CD4-positive, alpha-beta memory T cell (primary cell): ENCODE measurements around the gene PLD3. TPM values are rescaled to one million over a fixed set of nuclear protein-coding genes. Genes with fewer than 3 reads are reported as not detected.
A peak's percentile ranks its signal among the peaks of the same experiment; 100 is the strongest.

ENCODE experiments used
- CTCF ChIA-PET: fragments of 350-600 bp; sonication (Branson Sonifier 250); formaldehyde crosslinking; loops from one replicate; lab custom pipeline; 2021; ENCODE audit warnings: inconsistent platforms; ENCODE audit not compliant: partially characterized antibody; lab: Charles Lee
- POLR2A ChIA-PET: fragments of 350-600 bp; sonication (Branson Sonifier 250); formaldehyde crosslinking; loops from one replicate; lab custom pipeline; 2021; ENCODE audit not compliant: partially characterized antibody; lab: Charles Lee
- DNase-seq, 5 donors: peaks; one replicate each; pipeline versions ENCODE4 v3.0.0 to v3.0.0-alpha.2; 2020 to 2022; ENCODE audit warnings: mixed read lengths in 1 of 5
- H3K27ac ChIP-seq: one replicate; pipeline ENCODE4 v1.7.0; 2013; ENCODE audit warnings: low read depth, low read length
- H3K27me3 ChIP-seq: 2 replicates; pipeline ENCODE4 v1.7.0; 2013; ENCODE audit warnings: mild to moderate bottlenecking, low read length, moderate library complexity; ENCODE audit not compliant: insufficient read depth
- H3K36me3 ChIP-seq: 2 replicates; pipeline ENCODE4 v1.7.0; 2013; ENCODE audit warnings: mild to moderate bottlenecking, low read length, moderate library complexity; ENCODE audit not compliant: insufficient read depth
- H3K4me1 ChIP-seq: 2 replicates; pipeline ENCODE4 v1.7.0; 2013; ENCODE audit warnings: mild to moderate bottlenecking, low read length, moderate library complexity; ENCODE audit not compliant: insufficient read depth
- H3K4me3 ChIP-seq, 2 donors: one replicate each; pipeline ENCODE4 v1.7.0; 2013; ENCODE audit warnings: low read length in 2 of 2, mild to moderate bottlenecking in 1 of 2
- H3K9me3 ChIP-seq, 2 donors: one replicate each; pipeline ENCODE4 v1.7.0; 2013; ENCODE audit warnings: low read length in 2 of 2, control low read depth in 1 of 2; ENCODE audit not compliant: control insufficient read depth in 1 of 2
- H3K27ac Mint-ChIP-seq, 7 donors: one replicate each; pipeline ENCODE4 v1.8.0; 2020 to 2021; ENCODE audit warnings: mixed read lengths in 7 of 7, mild to moderate bottlenecking in 6 of 7, inconsistent platforms in 3 of 7, moderate library complexity in 3 of 7
- H3K27me3 Mint-ChIP-seq, 2 donors: one replicate each; pipeline ENCODE4 v1.8.0; 2020 to 2021; ENCODE audit warnings: mixed read lengths in 2 of 2
- H3K36me3 Mint-ChIP-seq, 2 donors: one replicate each; pipeline ENCODE4 v1.8.0; 2020 to 2021; ENCODE audit warnings: mixed read lengths in 2 of 2, inconsistent platforms in 1 of 2, mild to moderate bottlenecking in 1 of 2
- H3K4me1 Mint-ChIP-seq, 4 donors: one replicate each; pipeline ENCODE4 v1.8.0; 2020 to 2021; ENCODE audit warnings: mixed read lengths in 4 of 4, mild to moderate bottlenecking in 1 of 4
- H3K4me3 Mint-ChIP-seq, 8 donors: one replicate each; pipeline ENCODE4 v1.8.0; 2020 to 2021; ENCODE audit warnings: mixed read lengths in 8 of 8, mild to moderate bottlenecking in 7 of 8, moderate library complexity in 6 of 8, inconsistent platforms in 3 of 8
- H3K9me3 Mint-ChIP-seq, 8 donors: one replicate each; pipeline ENCODE4 v1.8.0; 2020 to 2021; ENCODE audit warnings: mixed read lengths in 8 of 8, mild to moderate bottlenecking in 5 of 8, inconsistent platforms in 3 of 8, moderate library complexity in 1 of 8
- intact Hi-C: fragments of 100-400 bp; cut with micrococcal nuclease; formaldehyde crosslinking; loops from one replicate; pipeline ENCODE4 v1.15.1; 2023
- microRNA-seq: library from miRNA; unstranded; fragments of <30 nt; microRNA quantifications from one replicate; pipeline ENCODE4 v1.2.0, GENCODE V29; 2021; ENCODE audit warnings: borderline replicate concordance, borderline number of aligned reads, borderline microRNAs expressed, mixed read lengths
- polyA plus RNA-seq, 2 donors: library from polyadenylated mRNA; unstranded; fragments of 300-500 nt; fragmentation: Illumina TruSeq; gene quantifications; one replicate each; pipeline ENCODE4 v1.2.3, GENCODE V29; 2021
- total RNA-seq, 2 experiments: library from RNA; stranded (reverse); gene quantifications; one replicate each; pipeline ENCODE4 v1.2.3, GENCODE V29; 2021

PLD3 gene
- total and polyA plus RNA-seq, 4 experiments from 2014 or later = 61.0 to 117 (median 95.2) TPM

- Histone ChIP-seq H3K4me1 (peaks cover 28% of the 10 kb centered on the region), H3K4me3 (no peak overlapping the region), H3K27me3 (no peaks in the 10 kb centered on the region), H3K9me3 (no peaks in the 10 kb centered on the region), H3K27ac (no peak overlapping the region), H3K36me3 (no peaks in the 10 kb centered on the region)
- H3K27me3 Mint-ChIP-seq = peaks cover 0 to 2% of the 10 kb centered on the region in 2 donors
- peaks cover 0 to 15% of the 10 kb centered on the region in 2 donors for H3K36me3 Mint-ChIP-seq
- ChIA-PET POLR2A (interaction anchor here (0.7 to 8.9 kb wide), 6 partner anchors 10 to 180 kb away, joined by 3 to 227 read pairs (median 4); partner anchors contain the start of genes BLVRB and SERTAD3), CTCF (interaction anchor here (0.8 to 1.4 kb wide), 4 partner anchors 16 to 42 kb away, joined by 3 to 4 read pairs (median 3); partner anchors contain the start of gene BLVRB)
- peaks cover 16 to 45% (median 24%) of the 10 kb centered on the region in 4 donors for H3K4me1 Mint-ChIP-seq
- intact Hi-C loops = loop anchor here (10.0 kb wide), 1 partner anchor 139 kb away; the partner anchor contains the start of gene AKT2
- H3K4me3 Mint-ChIP-seq = peak overlapping the region in 3 of 8 donors; percentile 48 to 66 (median 65)
- peaks cover 0 to 2% (median 0%) of the 10 kb centered on the region in 8 donors for H3K9me3 Mint-ChIP-seq
- H3K27ac Mint-ChIP-seq = peak overlapping the region; percentile 36 to 99 (median 78)
- no peak for DNase-seq
These were observed 75.4 kb downstream of the PLD3 start for GRCh38 chr19:40423938-40424337.

GRCh38 chr19:40424637-40425449 lies 76.3 kb downstream of the PLD3 start:
- Mint-ChIP-seq H3K36me3 (peaks cover 0 to 14% of the 10 kb centered on the region in 2 donors), H3K27me3 (peaks cover 0 to 2% of the 10 kb centered on the region in 2 donors), H3K4me1 (peaks cover 13 to 36% (median 22%) of the 10 kb centered on the region in 4 donors), H3K27ac (peak overlapping the region; percentile 94 to 99 (median 98)), H3K9me3 (peaks cover 0 to 2% (median 0%) of the 10 kb centered on the region in 8 donors), H3K4me3 (peak overlapping the region; percentile 92 to 99 (median 95))
- Histone ChIP-seq H3K36me3 (no peaks in the 10 kb centered on the region), H3K27ac (peak overlapping the region; percentile 92), H3K9me3 (no peaks in the 10 kb centered on the region), H3K4me3 (peak overlapping the region; percentile 79 to 85), H3K4me1 (peaks cover 28% of the 10 kb centered on the region), H3K27me3 (no peaks in the 10 kb centered on the region)
- DNase-seq = peak in 1 of 5 donors; percentile 11
- ChIA-PET CTCF (interaction anchor here (0.8 to 1.1 kb wide), 3 partner anchors 20 to 41 kb away, joined by 3 read pairs; partner anchors contain the start of gene BLVRB), POLR2A (interaction anchor here (0.7 to 8.9 kb wide), 9 partner anchors 9 to 180 kb away, joined by 3 to 227 read pairs (median 6); partner anchors contain the start of genes BLVRB, C19orf47, PLD3 and SERTAD3)
- intact Hi-C loops = loop anchor here (1.0 to 10.0 kb wide), 6 partner anchors 18 to 177 kb away; partner anchors contain the start of genes AKT2, BLVRB, C19orf47 and LTBP4

GRCh38 chr19:40425450-40426287 lies 77.2 kb downstream of the PLD3 start, which contains the start of gene SERTAD1:
Gene SERTAD1, minus strand, starts transcription at chr19:40425992. Its CDS starts 2,446 bp downstream, at chr19:40423546.
- ChIA-PET CTCF (interaction anchor here (1.1 to 3.1 kb wide), 6 partner anchors 9 to 178 kb away, joined by 3 to 24 read pairs (median 6); partner anchors contain the start of gene BLVRB), POLR2A (interaction anchor here (0.7 to 8.9 kb wide), 19 partner anchors 8 to 579 kb away, joined by 3 to 227 read pairs (median 6); partner anchors contain the start of genes ACTMAP, AKT2, BLVRB and C19orf47)
- Histone ChIP-seq H3K4me1 (peaks cover 28% of the 10 kb centered on the region), H3K27ac (peak within 1 kb of the TSS; percentile 92), H3K9me3 (no peaks in the 10 kb centered on the region), H3K4me3 (peak within 1 kb of the TSS; percentile 79 to 85), H3K36me3 (no peaks in the 10 kb centered on the region), H3K27me3 (no peaks in the 10 kb centered on the region)
- peaks cover 0 to 2% of the 10 kb centered on the region in 2 donors for H3K27me3 Mint-ChIP-seq
- peak within 1 kb of the TSS; percentile 92 to 99 (median 95) for H3K4me3 Mint-ChIP-seq
- H3K9me3 Mint-ChIP-seq = peaks cover 0 to 2% (median 0%) of the 10 kb centered on the region in 8 donors
- intact Hi-C loops = loop anchor here (1.0 to 10.0 kb wide), 6 partner anchors 18 to 177 kb away; partner anchors contain the start of genes AKT2, BLVRB, C19orf47 and LTBP4
- peak; percentile 100 for DNase-seq
- peak within 1 kb of the TSS; percentile 97 to 99 (median 98) for H3K27ac Mint-ChIP-seq
- H3K4me1 Mint-ChIP-seq = peaks cover 11 to 34% (median 22%) of the 10 kb centered on the region in 4 donors
- H3K36me3 Mint-ChIP-seq = peaks cover 0 to 14% of the 10 kb centered on the region in 2 donors

Small RNA genes within 50 kb of the gene (microRNA-seq; reads per million reads assigned to microRNA genes)
- gene MIR6796 = not detected

Other genes starting within 250 kb of the PLD3 start
- 10 to 100 TPM; 28.4 to 30.2 TPM for gene MAP3K10, start 157.3 kb upstream of the PLD3 start, total RNA-seq
- gene MAP3K10, start 157.3 kb upstream of the PLD3 start, polyA plus RNA-seq = 1 to 10 TPM in 1 of 2 donors, not detected in 1; 2.0 TPM
- not detected for gene TTC9B, start 130.3 kb upstream of the PLD3 start, total RNA-seq
- gene TTC9B, start 130.3 kb upstream of the PLD3 start, polyA plus RNA-seq = not detected
- 1 to 10 TPM; 1.2 to 1.4 TPM for gene CCNP, start 122.0 kb upstream of the PLD3 start, total RNA-seq
- not detected for gene CCNP, start 122.0 kb upstream of the PLD3 start, polyA plus RNA-seq
- gene AKT2, start 63.4 kb upstream of the PLD3 start, total RNA-seq = 100 to 1,000 TPM; 168 to 180 TPM
- 10 to 100 TPM; 10.6 to 27.8 TPM for gene AKT2, start 63.4 kb upstream of the PLD3 start, polyA plus RNA-seq
- 10 to 100 TPM; 13.7 to 17.7 TPM for gene C19orf47, start 298 bp upstream of the PLD3 start, total RNA-seq
- 10 to 100 TPM; 10.0 to 10.7 TPM for gene C19orf47, start 298 bp upstream of the PLD3 start, polyA plus RNA-seq
- gene HIPK4, start 41.5 kb downstream of the PLD3 start, total RNA-seq = not detected
- not detected for gene HIPK4, start 41.5 kb downstream of the PLD3 start, polyA plus RNA-seq
- 1 to 10 TPM; 3.3 to 3.4 TPM for gene PRX, start 64.7 kb downstream of the PLD3 start, total RNA-seq
- gene PRX, start 64.7 kb downstream of the PLD3 start, polyA plus RNA-seq = under 1 TPM in 1 of 2 donors, not detected in 1; 0.23 TPM
- gene SERTAD1, start 77.3 kb downstream of the PLD3 start, total RNA-seq = 10 to 100 TPM; 10.6 to 11.3 TPM
- gene SERTAD1, start 77.3 kb downstream of the PLD3 start, polyA plus RNA-seq = 10 to 100 TPM in 1 of 2 donors, 1 to 10 TPM in 1; 5.4 to 10.7 TPM
- 10 to 100 TPM; 17.8 to 19.4 TPM for gene SERTAD3, start 95.6 kb downstream of the PLD3 start, total RNA-seq
- 10 to 100 TPM in 1 of 2 donors, 1 to 10 TPM in 1; 9.4 to 11.4 TPM for gene SERTAD3, start 95.6 kb downstream of the PLD3 start, polyA plus RNA-seq
- gene BLVRB, start 117.0 kb downstream of the PLD3 start, total RNA-seq = 10 to 100 TPM; 12.3 to 16.3 TPM
- gene BLVRB, start 117.0 kb downstream of the PLD3 start, polyA plus RNA-seq = 10 to 100 TPM; 25.4 to 34.6 TPM
- under 1 TPM; 0.17 to 0.30 TPM for gene SPTBN4, start 118.3 kb downstream of the PLD3 start, total RNA-seq
- gene SPTBN4, start 118.3 kb downstream of the PLD3 start, polyA plus RNA-seq = under 1 TPM in 1 of 2 donors, not detected in 1; 0.02 TPM
- 100 to 1,000 TPM; 167 to 170 TPM for gene SHKBP1, start 228.2 kb downstream of the PLD3 start, total RNA-seq
- 100 to 1,000 TPM; 137 to 155 TPM for gene SHKBP1, start 228.2 kb downstream of the PLD3 start, polyA plus RNA-seq